GM12878 (cell line): ENCODE data around the gene C5. TPM values are rescaled to one million over a fixed set of nuclear protein-coding genes. Genes with fewer than 3 reads are reported as not detected.

ENCODE experiments used
- ASH2L ChIP-seq: fragments of 300-600, 200-600 bp; sonication (generic); IDR thresholded peaks from 2 replicates; pipeline ENCODE4 v1.6.1; 2017; ENCODE audit warnings: low read depth, mild to moderate bottlenecking, borderline replicate concordance
- ATF7 ChIP-seq: fragments of 450-650 bp; IDR thresholded peaks from 2 replicates; pipeline ENCODE4 v1.6.1; 2016; ENCODE audit warnings: low read depth, mild to moderate bottlenecking
- CHD1 ChIP-seq: IDR thresholded peaks from 2 replicates; pipeline ENCODE4 v1.6.1; 2012; ENCODE audit warnings: low read depth, low read length, improper control_type of control experiment
- CREB1 ChIP-seq: IDR thresholded peaks from 2 replicates; pipeline ENCODE4 v1.6.1; 2012; ENCODE audit warnings: low read depth, mild to moderate bottlenecking, inconsistent platforms
- DPF2 ChIP-seq: fragments of 450-650 bp; IDR thresholded peaks from 2 replicates; pipeline ENCODE4 v1.6.1; 2017; ENCODE audit warnings: mild to moderate bottlenecking
- ETV6 ChIP-seq, 2 experiments: fragments of 450-650 bp in 1 of 2; IDR thresholded peaks in 1 of 2; conservative IDR thresholded peaks in 1 of 2; 2 replicates each; pipeline ENCODE4 v1.6.1; 2014; ENCODE audit warnings: antibody characterized with exemption in 1 of 2, borderline replicate concordance in 1 of 2, low read depth in 1 of 2, mild to moderate bottlenecking in 1 of 2, moderate library complexity in 1 of 2
- HDGF ChIP-seq: fragments of 450-650 bp; IDR thresholded peaks from 2 replicates; pipeline ENCODE4 v1.6.1; 2016; ENCODE audit warnings: antibody characterized with exemption
- JUNB ChIP-seq: IDR thresholded peaks from 2 replicates; pipeline ENCODE4 v1.6.1; 2016; ENCODE audit warnings: antibody characterized with exemption, mild to moderate bottlenecking
- MEF2A ChIP-seq: IDR thresholded peaks from 2 replicates; pipeline ENCODE4 v1.6.1; 2011; ENCODE audit warnings: low read depth, mild to moderate bottlenecking, low read length, moderate library complexity; ENCODE audit not compliant: insufficient read depth
- PBX3 ChIP-seq: IDR thresholded peaks from 2 replicates; pipeline ENCODE4 v1.6.1; 2011; ENCODE audit warnings: mild to moderate bottlenecking, low read depth, low read length, moderate library complexity; ENCODE audit not compliant: insufficient replicate concordance
- POLR2AphosphoS2 ChIP-seq: IDR thresholded peaks from 2 replicates; pipeline ENCODE4 v1.6.1; 2011; ENCODE audit warnings: low read depth, mild to moderate bottlenecking, low read length, improper control_type of control experiment, moderate library complexity
- RAD21 ChIP-seq: IDR thresholded peaks from 2 replicates; pipeline ENCODE4 v1.6.1; 2011; ENCODE audit warnings: mild to moderate bottlenecking, low read depth, low read length, moderate library complexity; ENCODE audit not compliant: insufficient read depth
- RUNX3 ChIP-seq: IDR thresholded peaks from 2 replicates; pipeline ENCODE4 v1.6.1; 2012; ENCODE audit warnings: low read length, inconsistent platforms
- SMAD5 ChIP-seq: IDR thresholded peaks from 2 replicates; pipeline ENCODE4 v1.6.1; 2016; ENCODE audit warnings: antibody characterized with exemption, low read depth
- SUZ12 ChIP-seq: fragments of 200-600 bp; sonication (generic); IDR thresholded peaks from one replicate; pipeline ENCODE4 v1.6.1; 2018; ENCODE audit warnings: antibody characterized with exemption, mild to moderate bottlenecking; ENCODE audit not compliant: unreplicated experiment
- TCF7 ChIP-seq: IDR thresholded peaks from 2 replicates; pipeline ENCODE4 v1.6.1; 2014; ENCODE audit warnings: antibody characterized with exemption, borderline replicate concordance
- ZNF207 ChIP-seq: fragments of 450-650 bp; IDR thresholded peaks from 2 replicates; pipeline ENCODE4 v1.6.1; 2014; ENCODE audit warnings: antibody characterized with exemption, mild to moderate bottlenecking, borderline replicate concordance
- ZNF384 ChIP-seq: IDR thresholded peaks from 2 replicates; pipeline ENCODE4 v1.6.1; 2012; ENCODE audit warnings: low read depth, mild to moderate bottlenecking, low read length, improper control_type of control experiment, borderline replicate concordance
- polyA plus RNA-seq, 11 experiments: library from polyadenylated mRNA; depleted of rRNA in 4 of 11; unstranded in 6 of 11; stranded (reverse) in 5 of 11; fragments of >200 nt; fragmentation: Nextera tagmentation in 4 of 11; fragmentation: Illumina TruSeq in 1 of 11; extraction: Ambion mirVana in 4 of 11; extraction: Trizol in 1 of 11; gene quantifications; 1 replicate in 1 of 11; 2 replicates in 10 of 11; pipeline versions ENCODE4 v1.2.1 to v1.2.3, GENCODE V29; 2011 to 2016; ENCODE audit warnings: inconsistent platforms in 2 of 11, missing spikeins in 2 of 11, low read depth in 1 of 11
- total RNA-seq, 4 experiments: library from RNA; depleted of rRNA in 3 of 4; stranded (reverse); fragments of >200 nt in 3 of 4; fragmentation: Illumina TruSeq in 1 of 4; extraction: Trizol in 1 of 4; gene quantifications; 2 replicates each; pipeline versions ENCODE4 v1.2.1 to v1.2.3, GENCODE V29; 2013 to 2021
- TF ChIP-seq, protein P1 (sequence below): fragments of 450-650 bp; IDR thresholded peaks from 2 replicates; pipeline ENCODE4 v1.6.1; 2016; ENCODE audit warnings: mild to moderate bottlenecking
- TF ChIP-seq, protein P2 (sequence below): fragments of 450-650 bp; IDR thresholded peaks from 2 replicates; pipeline ENCODE4 v1.6.1; 2017; ENCODE audit warnings: borderline replicate concordance
- TF ChIP-seq, protein P3 (sequence below): fragments of 450-650 bp; IDR thresholded peaks from 2 replicates; pipeline ENCODE4 v1.6.1; 2017; ENCODE audit warnings: mild to moderate bottlenecking, moderate library complexity
- TF ChIP-seq, protein P4 (sequence below): IDR thresholded peaks from 2 replicates; pipeline ENCODE4 v1.6.1; 2011; ENCODE audit warnings: low read depth, low read length, improper control_type of control experiment, borderline replicate concordance

The C5 gene
- total and polyA plus RNA-seq, 10 of the 15 experiments (the other 5 are each of a cell fraction or from before 2014, with no cell fraction given), result 0.39 to 2.2 (median 1.2) TPM

- TF ChIP-seq, protein P1, sequence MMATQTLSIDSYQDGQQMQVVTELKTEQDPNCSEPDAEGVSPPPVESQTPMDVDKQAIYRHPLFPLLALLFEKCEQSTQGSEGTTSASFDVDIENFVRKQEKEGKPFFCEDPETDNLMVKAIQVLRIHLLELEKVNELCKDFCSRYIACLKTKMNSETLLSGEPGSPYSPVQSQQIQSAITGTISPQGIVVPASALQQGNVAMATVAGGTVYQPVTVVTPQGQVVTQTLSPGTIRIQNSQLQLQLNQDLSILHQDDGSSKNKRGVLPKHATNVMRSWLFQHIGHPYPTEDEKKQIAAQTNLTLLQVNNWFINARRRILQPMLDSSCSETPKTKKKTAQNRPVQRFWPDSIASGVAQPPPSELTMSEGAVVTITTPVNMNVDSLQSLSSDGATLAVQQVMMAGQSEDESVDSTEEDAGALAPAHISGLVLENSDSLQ, result peak; percentile 74
- no peak for TF ChIP-seq POLR2AphosphoS2
- no peak for TF ChIP-seq MEF2A
- TF ChIP-seq, protein P2, sequence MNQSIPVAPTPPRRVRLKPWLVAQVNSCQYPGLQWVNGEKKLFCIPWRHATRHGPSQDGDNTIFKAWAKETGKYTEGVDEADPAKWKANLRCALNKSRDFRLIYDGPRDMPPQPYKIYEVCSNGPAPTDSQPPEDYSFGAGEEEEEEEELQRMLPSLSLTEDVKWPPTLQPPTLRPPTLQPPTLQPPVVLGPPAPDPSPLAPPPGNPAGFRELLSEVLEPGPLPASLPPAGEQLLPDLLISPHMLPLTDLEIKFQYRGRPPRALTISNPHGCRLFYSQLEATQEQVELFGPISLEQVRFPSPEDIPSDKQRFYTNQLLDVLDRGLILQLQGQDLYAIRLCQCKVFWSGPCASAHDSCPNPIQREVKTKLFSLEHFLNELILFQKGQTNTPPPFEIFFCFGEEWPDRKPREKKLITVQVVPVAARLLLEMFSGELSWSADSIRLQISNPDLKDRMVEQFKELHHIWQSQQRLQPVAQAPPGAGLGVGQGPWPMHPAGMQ, result no peak
- TF ChIP-seq, protein P3, sequence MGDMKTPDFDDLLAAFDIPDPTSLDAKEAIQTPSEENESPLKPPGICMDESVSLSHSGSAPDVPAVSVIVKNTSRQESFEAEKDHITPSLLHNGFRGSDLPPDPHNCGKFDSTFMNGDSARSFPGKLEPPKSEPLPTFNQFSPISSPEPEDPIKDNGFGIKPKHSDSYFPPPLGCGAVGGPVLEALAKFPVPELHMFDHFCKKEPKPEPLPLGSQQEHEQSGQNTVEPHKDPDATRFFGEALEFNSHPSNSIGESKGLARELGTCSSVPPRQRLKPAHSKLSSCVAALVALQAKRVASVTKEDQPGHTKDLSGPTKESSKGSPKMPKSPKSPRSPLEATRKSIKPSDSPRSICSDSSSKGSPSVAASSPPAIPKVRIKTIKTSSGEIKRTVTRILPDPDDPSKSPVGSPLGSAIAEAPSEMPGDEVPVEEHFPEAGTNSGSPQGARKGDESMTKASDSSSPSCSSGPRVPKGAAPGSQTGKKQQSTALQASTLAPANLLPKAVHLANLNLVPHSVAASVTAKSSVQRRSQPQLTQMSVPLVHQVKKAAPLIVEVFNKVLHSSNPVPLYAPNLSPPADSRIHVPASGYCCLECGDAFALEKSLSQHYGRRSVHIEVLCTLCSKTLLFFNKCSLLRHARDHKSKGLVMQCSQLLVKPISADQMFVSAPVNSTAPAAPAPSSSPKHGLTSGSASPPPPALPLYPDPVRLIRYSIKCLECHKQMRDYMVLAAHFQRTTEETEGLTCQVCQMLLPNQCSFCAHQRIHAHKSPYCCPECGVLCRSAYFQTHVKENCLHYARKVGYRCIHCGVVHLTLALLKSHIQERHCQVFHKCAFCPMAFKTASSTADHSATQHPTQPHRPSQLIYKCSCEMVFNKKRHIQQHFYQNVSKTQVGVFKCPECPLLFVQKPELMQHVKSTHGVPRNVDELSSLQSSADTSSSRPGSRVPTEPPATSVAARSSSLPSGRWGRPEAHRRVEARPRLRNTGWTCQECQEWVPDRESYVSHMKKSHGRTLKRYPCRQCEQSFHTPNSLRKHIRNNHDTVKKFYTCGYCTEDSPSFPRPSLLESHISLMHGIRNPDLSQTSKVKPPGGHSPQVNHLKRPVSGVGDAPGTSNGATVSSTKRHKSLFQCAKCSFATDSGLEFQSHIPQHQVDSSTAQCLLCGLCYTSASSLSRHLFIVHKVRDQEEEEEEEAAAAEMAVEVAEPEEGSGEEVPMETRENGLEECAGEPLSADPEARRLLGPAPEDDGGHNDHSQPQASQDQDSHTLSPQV, result no peak
- TF ChIP-seq, protein P4, sequence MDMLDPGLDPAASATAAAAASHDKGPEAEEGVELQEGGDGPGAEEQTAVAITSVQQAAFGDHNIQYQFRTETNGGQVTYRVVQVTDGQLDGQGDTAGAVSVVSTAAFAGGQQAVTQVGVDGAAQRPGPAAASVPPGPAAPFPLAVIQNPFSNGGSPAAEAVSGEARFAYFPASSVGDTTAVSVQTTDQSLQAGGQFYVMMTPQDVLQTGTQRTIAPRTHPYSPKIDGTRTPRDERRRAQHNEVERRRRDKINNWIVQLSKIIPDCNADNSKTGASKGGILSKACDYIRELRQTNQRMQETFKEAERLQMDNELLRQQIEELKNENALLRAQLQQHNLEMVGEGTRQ, result no peak
- TF ChIP-seq PBX3, result peak; percentile 11
- TF ChIP-seq ASH2L, result no peak
- TF ChIP-seq ZNF207, result no peak
- no peak for TF ChIP-seq TCF7
- TF ChIP-seq RAD21, result no peak
- no peak for TF ChIP-seq ZNF384
- peak; percentile 70 for TF ChIP-seq HDGF
- no peak for TF ChIP-seq DPF2
- no peak for TF ChIP-seq SUZ12
- TF ChIP-seq CHD1, result no peak
- TF ChIP-seq CREB1, result no peak
- no peak for TF ChIP-seq RUNX3
- no peak for TF ChIP-seq ETV6 (conservative IDR thresholded peaks at IDR 0.05 in 1 of 2, IDR thresholded peaks at IDR 0.05 in 1 of 2; ENCODE audit: borderline replicate concordance in 1 of 2, low read depth in 1 of 2)
- TF ChIP-seq ATF7, result peak; percentile 41; the same call in 1 of the 2 replicates
- no peak for TF ChIP-seq SMAD5
- TF ChIP-seq JUNB, result 0 out of 2 replicates have a peak, but pooled peaks have one; percentile 13
Measured at GRCh38 chr9:121071370-121071755, 21.3 kb upstream of the C5 start (continued).
